ENCODE measurements around the gene ANKRD6.
A peak's percentile ranks its signal among the peaks of the same experiment; 100 is the strongest.
"Not testable (repeated sequence)": the region's sequence is repeated elsewhere in the genome, so short reads cannot be mapped to it uniquely, and the experiment has no call there.

The ANKRD6 gene

DNA sequence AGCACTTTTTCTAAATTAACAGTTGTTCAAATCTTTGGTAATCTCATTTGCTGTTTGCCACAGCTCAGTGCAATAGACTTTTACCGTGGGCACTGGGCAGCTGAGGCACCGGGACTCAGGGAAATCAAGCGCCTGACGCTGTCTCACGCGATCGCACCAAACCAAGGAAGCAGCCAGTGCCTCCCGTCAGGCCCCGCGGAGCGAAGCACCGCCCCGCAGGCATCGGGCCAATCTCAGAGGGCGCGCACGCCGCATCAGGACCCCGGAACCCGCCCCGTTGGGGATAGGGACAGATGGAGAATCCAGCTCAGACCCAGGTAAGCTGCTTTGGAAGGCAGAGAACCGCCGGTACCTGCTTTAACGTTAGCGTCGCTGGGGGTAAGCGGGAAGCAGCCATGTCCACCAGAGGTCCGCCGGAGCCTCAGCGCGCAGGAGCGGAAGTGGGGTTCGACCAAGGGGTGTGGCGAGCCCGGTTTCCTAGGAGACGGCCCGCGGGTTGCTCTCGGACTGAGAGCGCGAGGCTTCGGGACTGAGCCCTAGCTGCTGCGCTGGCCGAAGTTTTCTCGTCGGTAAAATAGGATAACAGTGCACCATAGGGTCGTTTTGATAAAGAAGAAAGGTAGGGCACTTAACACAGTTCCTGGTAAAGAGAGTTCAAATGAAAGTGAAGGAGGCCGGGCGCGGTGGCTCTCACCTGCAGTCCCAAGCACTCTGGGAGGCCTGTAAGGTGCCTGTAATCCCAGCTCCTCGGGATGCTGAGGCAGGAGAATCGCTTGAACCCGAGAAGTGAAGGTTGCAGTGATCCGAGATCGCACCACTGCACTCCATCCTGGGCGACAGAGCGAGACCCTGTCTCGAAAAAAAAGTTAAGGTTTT, 205.6 kb downstream of the ANKRD6 start, which contains the start of gene LYRM2:
TSS of gene LYRM2 (minus strand) at position 428 of the 876 bp plus-strand sequence. CDS start at position 397, 31 bp downstream.
- peaks cover 23% of the 10 kb centered on the region for H3K4me1 ChIP-seq (ENCODE audit: control insufficient read depth, insufficient read depth, low read length)
- peak within 1 kb of the TSS; percentile 94 for H3K9ac ChIP-seq (ENCODE audit: low read length)
- peaks cover 18% of the 10 kb centered on the region for H3K36me3 ChIP-seq (ENCODE audit: control insufficient read depth, insufficient read depth, low read length, severe bottlenecking)
- peak within 1 kb of the TSS; percentile 96 for H3K4me3 ChIP-seq (ENCODE audit: low read length)
- H3K9me3 ChIP-seq (ENCODE audit: control insufficient read depth, low read length) = no peaks in the 10 kb centered on the region
- no peaks in the 10 kb centered on the region for H3K27me3 ChIP-seq (replicated peaks; ENCODE audit: control insufficient read depth, insufficient read depth, low read length)
- peak; percentile 98 for DNase-seq (ENCODE audit: low read depth)

GRCh38 chr6:89640804-89641203, 207.9 kb downstream of the ANKRD6 start:
- DNase-seq (ENCODE audit: low read depth) = peak; percentile 3
- H3K9me3 ChIP-seq (ENCODE audit: control insufficient read depth, low read length) = no peaks in the 10 kb centered on the region
- H3K4me3 ChIP-seq (ENCODE audit: low read length) = no peak overlapping the region
- peaks cover 23% of the 10 kb centered on the region for H3K4me1 ChIP-seq (ENCODE audit: control insufficient read depth, insufficient read depth, low read length)
- H3K9ac ChIP-seq (ENCODE audit: low read length) = no peak overlapping the region
- peaks cover 34% of the 10 kb centered on the region for H3K36me3 ChIP-seq (ENCODE audit: control insufficient read depth, insufficient read depth, low read length, severe bottlenecking)
- H3K27me3 ChIP-seq (replicated peaks; ENCODE audit: control insufficient read depth, insufficient read depth, low read length) = no peaks in the 10 kb centered on the region

- H3K9ac ChIP-seq (ENCODE audit: low read length); H3K4me3 ChIP-seq (ENCODE audit: low read length); DNase-seq (ENCODE audit: low read depth); H3K9me3 ChIP-seq (ENCODE audit: control insufficient read depth, low read length); H3K27me3 ChIP-seq (replicated peaks; ENCODE audit: control insufficient read depth, insufficient read depth, low read length): not testable (repeated sequence)
- peaks cover 23% of the 10 kb centered on the region for H3K4me1 ChIP-seq (ENCODE audit: control insufficient read depth, insufficient read depth, low read length)
- peaks cover 35% of the 10 kb centered on the region for H3K36me3 ChIP-seq (ENCODE audit: control insufficient read depth, insufficient read depth, low read length, severe bottlenecking)
Observed at GRCh38 chr6:89641581-89641980, 208.6 kb downstream of the ANKRD6 start.

GRCh38 chr6:89642956-89643355, 210.0 kb downstream of the ANKRD6 start:
- no peak overlapping the region for H3K4me3 ChIP-seq (ENCODE audit: low read length)
- H3K9ac ChIP-seq (ENCODE audit: low read length) = no peak overlapping the region
- no peaks in the 10 kb centered on the region for H3K9me3 ChIP-seq (ENCODE audit: control insufficient read depth, low read length)
- H3K27me3 ChIP-seq (replicated peaks; ENCODE audit: control insufficient read depth, insufficient read depth, low read length) = no peaks in the 10 kb centered on the region
- peaks cover 16% of the 10 kb centered on the region for H3K4me1 ChIP-seq (ENCODE audit: control insufficient read depth, insufficient read depth, low read length)
- peaks cover 49% of the 10 kb centered on the region for H3K36me3 ChIP-seq (ENCODE audit: control insufficient read depth, insufficient read depth, low read length, severe bottlenecking)
- no peak for DNase-seq (ENCODE audit: low read depth)

GRCh38 chr6:89643406-89643805, 210.5 kb downstream of the ANKRD6 start:
- no peak for DNase-seq (ENCODE audit: low read depth)
- no peak overlapping the region for H3K4me3 ChIP-seq (ENCODE audit: low read length)
- H3K36me3 ChIP-seq (ENCODE audit: control insufficient read depth, insufficient read depth, low read length, severe bottlenecking) = peaks cover 53% of the 10 kb centered on the region
- H3K27me3 ChIP-seq (replicated peaks; ENCODE audit: control insufficient read depth, insufficient read depth, low read length) = no peaks in the 10 kb centered on the region
- H3K9ac ChIP-seq (ENCODE audit: low read length) = no peak overlapping the region
- peaks cover 15% of the 10 kb centered on the region for H3K4me1 ChIP-seq (ENCODE audit: control insufficient read depth, insufficient read depth, low read length)
- H3K9me3 ChIP-seq (ENCODE audit: control insufficient read depth, low read length) = no peaks in the 10 kb centered on the region

- DNase-seq (ENCODE audit: low read depth) = no peak
- H3K9ac ChIP-seq (ENCODE audit: low read length) = no peak overlapping the region
- H3K27me3 ChIP-seq (replicated peaks; ENCODE audit: control insufficient read depth, insufficient read depth, low read length) = no peaks in the 10 kb centered on the region
- H3K4me3 ChIP-seq (ENCODE audit: low read length) = no peak overlapping the region
- H3K4me1 ChIP-seq (ENCODE audit: control insufficient read depth, insufficient read depth, low read length) = peaks cover 7% of the 10 kb centered on the region
- H3K36me3 ChIP-seq (ENCODE audit: control insufficient read depth, insufficient read depth, low read length, severe bottlenecking) = peaks cover 64% of the 10 kb centered on the region
- H3K9me3 ChIP-seq (ENCODE audit: control insufficient read depth, low read length) = no peaks in the 10 kb centered on the region
Observed at GRCh38 chr6:89644864-89645263, 211.9 kb downstream of the ANKRD6 start.

- Histone ChIP-seq H3K4me3 (ENCODE audit: low read length) (no peak overlapping the region), H3K36me3 (ENCODE audit: control insufficient read depth, insufficient read depth, low read length, severe bottlenecking) (peaks cover 86% of the 10 kb centered on the region)
Observed at GRCh38 chr6:89649682-89650081, 216.7 kb downstream of the ANKRD6 start.

DNA sequence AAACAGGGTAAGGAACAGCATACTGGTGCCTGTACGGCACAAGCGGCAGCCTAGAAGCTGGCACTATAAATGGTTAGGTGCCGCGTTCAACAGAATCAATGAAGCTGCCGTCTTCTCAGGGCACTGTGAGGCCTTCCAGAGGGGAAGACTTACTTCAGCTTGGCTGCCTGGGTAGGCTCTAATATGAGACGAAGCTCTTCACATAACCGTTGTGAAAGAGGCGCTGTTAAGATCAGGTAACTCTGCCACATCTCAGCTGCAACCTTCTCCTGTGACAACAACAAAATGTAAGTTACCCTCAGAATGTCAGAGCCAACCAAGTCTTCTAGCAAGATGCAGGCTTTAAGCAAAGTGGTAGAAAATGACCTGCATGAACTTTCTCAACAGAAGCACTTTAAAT, 217.6 kb downstream of the ANKRD6 start:
- peaks cover 90% of the 10 kb centered on the region for H3K36me3 ChIP-seq (ENCODE audit: control insufficient read depth, insufficient read depth, low read length, severe bottlenecking)
- H3K9me3 ChIP-seq (ENCODE audit: control insufficient read depth, low read length) = no peaks in the 10 kb centered on the region
- no peak for DNase-seq (ENCODE audit: low read depth)
- no peaks in the 10 kb centered on the region for H3K4me1 ChIP-seq (ENCODE audit: control insufficient read depth, insufficient read depth, low read length)
- H3K4me3 ChIP-seq (ENCODE audit: low read length) = no peak overlapping the region
- no peak overlapping the region for H3K9ac ChIP-seq (ENCODE audit: low read length)
- no peaks in the 10 kb centered on the region for H3K27me3 ChIP-seq (replicated peaks; ENCODE audit: control insufficient read depth, insufficient read depth, low read length)

More at GRCh38 chr6:89649682-89650081, 216.7 kb downstream of the ANKRD6 start:
- H3K27me3 ChIP-seq (replicated peaks; ENCODE audit: control insufficient read depth, insufficient read depth, low read length) = no peaks in the 10 kb centered on the region
- no peak for DNase-seq (ENCODE audit: low read depth)
- no peak overlapping the region for H3K9ac ChIP-seq (ENCODE audit: low read length)
- H3K4me1 ChIP-seq (ENCODE audit: control insufficient read depth, insufficient read depth, low read length) = no peaks in the 10 kb centered on the region
- no peaks in the 10 kb centered on the region for H3K9me3 ChIP-seq (ENCODE audit: control insufficient read depth, low read length)

GRCh38 chr6:89655122-89655521, 222.2 kb downstream of the ANKRD6 start:
- no peak overlapping the region for H3K9ac ChIP-seq (ENCODE audit: low read length)
- no peak overlapping the region for H3K4me3 ChIP-seq (ENCODE audit: low read length)
- H3K27me3 ChIP-seq (replicated peaks; ENCODE audit: control insufficient read depth, insufficient read depth, low read length) = no peaks in the 10 kb centered on the region
- H3K36me3 ChIP-seq (ENCODE audit: control insufficient read depth, insufficient read depth, low read length, severe bottlenecking) = peaks cover 87% of the 10 kb centered on the region
- no peaks in the 10 kb centered on the region for H3K9me3 ChIP-seq (ENCODE audit: control insufficient read depth, low read length)
- no peak for DNase-seq (ENCODE audit: low read depth)
- no peaks in the 10 kb centered on the region for H3K4me1 ChIP-seq (ENCODE audit: control insufficient read depth, insufficient read depth, low read length)

DNA sequence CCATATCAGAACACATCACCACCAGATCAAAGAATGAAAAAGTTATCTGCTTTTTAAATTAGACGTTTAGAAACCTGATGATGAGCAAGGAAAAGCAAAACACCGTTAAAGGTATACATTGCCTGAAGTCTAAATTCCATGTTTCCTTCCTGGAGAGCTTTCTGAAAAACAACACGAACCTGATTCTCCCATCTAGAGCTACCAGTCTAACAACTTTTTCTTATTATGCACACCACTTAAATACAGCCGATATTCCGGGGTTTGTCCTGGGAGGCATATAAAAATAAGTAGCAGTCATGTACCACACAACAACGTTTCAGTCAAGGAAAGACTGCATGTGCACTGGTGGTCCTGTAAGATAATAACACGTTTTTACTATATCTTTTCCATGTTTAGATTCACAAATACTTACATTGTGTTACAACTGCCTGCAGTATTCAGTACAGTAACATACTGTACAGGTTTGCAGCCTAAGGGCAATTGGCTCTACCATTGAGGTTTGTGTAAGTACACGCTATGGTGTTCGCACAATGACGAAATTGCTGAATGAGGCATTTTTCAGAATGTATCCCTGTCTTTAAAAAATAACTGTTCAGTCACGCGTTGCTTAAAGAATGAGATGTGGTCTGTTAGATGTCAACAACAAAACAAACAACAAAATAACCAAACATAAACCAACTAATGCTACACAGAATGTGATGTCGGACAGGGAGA, 224.7 kb downstream of the ANKRD6 start:
- Histone ChIP-seq H3K9me3 (ENCODE audit: control insufficient read depth, low read length) (no peaks in the 10 kb centered on the region), H3K36me3 (ENCODE audit: control insufficient read depth, insufficient read depth, low read length, severe bottlenecking) (peaks cover 92% of the 10 kb centered on the region), H3K4me1 (ENCODE audit: control insufficient read depth, insufficient read depth, low read length) (no peaks in the 10 kb centered on the region), H3K4me3 (ENCODE audit: low read length) (no peak overlapping the region), H3K9ac (ENCODE audit: low read length) (no peak overlapping the region), H3K27me3 (replicated peaks; ENCODE audit: control insufficient read depth, insufficient read depth, low read length) (no peaks in the 10 kb centered on the region)
- DNase-seq (ENCODE audit: low read depth) = no peak

GRCh38 chr6:89660981-89661380, 228.0 kb downstream of the ANKRD6 start:
- H3K9me3 ChIP-seq (ENCODE audit: control insufficient read depth, low read length) = no peaks in the 10 kb centered on the region
- DNase-seq (ENCODE audit: low read depth) = no peak
- H3K9ac ChIP-seq (ENCODE audit: low read length) = no peak overlapping the region
- H3K36me3 ChIP-seq (ENCODE audit: control insufficient read depth, insufficient read depth, low read length, severe bottlenecking) = peaks cover 88% of the 10 kb centered on the region
- H3K27me3 ChIP-seq (replicated peaks; ENCODE audit: control insufficient read depth, insufficient read depth, low read length) = no peaks in the 10 kb centered on the region
- no peak overlapping the region for H3K4me3 ChIP-seq (ENCODE audit: low read length)
- no peaks in the 10 kb centered on the region for H3K4me1 ChIP-seq (ENCODE audit: control insufficient read depth, insufficient read depth, low read length)

All from adipocyte (in vitro differentiated cells).